ENCODE data around the gene PXDN. TPM values are rescaled to one million over a fixed set of nuclear protein-coding genes. Genes with fewer than 3 reads are reported as not detected.

Gene PXDN
- total and polyA plus RNA-seq, 2 donors (not counting 1 experiment from before 2014, with no cell fraction given), result 0.21 to 1.4 TPM

DNA sequence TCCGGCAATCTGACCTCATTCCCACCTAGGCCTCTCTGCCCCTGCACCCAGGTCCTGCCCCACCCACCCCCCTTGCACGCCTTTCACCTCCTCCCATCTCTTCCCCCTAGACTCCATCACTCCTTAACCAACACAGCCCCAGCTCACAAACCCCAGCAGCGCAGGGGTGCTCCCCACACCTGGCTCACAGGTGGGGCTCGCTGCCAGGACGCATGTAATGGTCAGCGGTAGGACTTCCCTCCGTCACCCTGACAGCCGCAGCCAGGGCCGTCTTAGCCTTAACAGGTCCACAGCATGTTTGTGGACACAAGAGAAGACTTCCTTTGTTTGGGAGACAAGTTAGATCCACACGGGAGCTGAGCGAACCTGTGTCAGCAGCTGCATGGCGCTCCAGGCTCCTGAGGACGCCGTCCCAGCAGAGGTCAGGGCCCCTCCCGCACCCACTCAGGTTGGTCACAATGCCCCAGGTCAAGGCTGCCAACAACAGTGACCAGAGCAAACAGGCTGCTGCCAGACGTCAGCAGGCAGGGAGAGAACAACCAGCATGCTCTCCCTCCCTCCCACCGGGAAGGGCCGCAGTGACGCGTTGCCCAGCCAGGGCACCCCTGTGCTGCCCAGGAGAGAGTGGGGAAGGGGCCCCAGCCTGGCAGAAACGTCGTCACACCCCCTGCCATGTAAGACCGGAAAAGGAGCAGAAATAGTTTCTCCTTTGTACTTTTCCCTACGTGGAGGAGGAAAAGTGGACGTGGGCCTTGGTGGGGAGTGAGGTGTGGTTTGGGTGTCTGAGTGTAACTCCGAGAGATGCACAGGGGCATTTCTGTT lies 68.0 kb downstream of the PXDN start:
- H3K9me3 ChIP-seq (ENCODE audit: control extremely low read depth in 1 of 3, control insufficient read depth in 2 of 3, insufficient read depth in 1 of 3, low read length in 2 of 3), result peaks cover 0 to 11% (median 0%) of the 10 kb centered on the region in 3 donors
- H3K4me3 ChIP-seq (ENCODE audit: control extremely low read depth in 1 of 5, extremely low read depth in 1 of 5, insufficient read depth in 1 of 5, low read depth in 2 of 5, low read length in 4 of 5), result no peak overlapping the region
- 91% methylated on average over 19 of the region's 26 CpGs for WGBS (ENCODE audit: insufficient coverage)
- H3K4me2 ChIP-seq (replicated peaks; ENCODE audit: low read depth, low read length, poor library complexity, severe bottlenecking), result no peak overlapping the region
- Mint-ChIP-seq H3K4me3 (no peak overlapping the region), H3K9me3 (ENCODE audit: insufficient read depth) (no peaks in the 10 kb centered on the region), H3K4me1 (no peaks in the 10 kb centered on the region), H3K27me3 (no peaks in the 10 kb centered on the region), H3K27ac (no peak overlapping the region)
- ChIA-PET POLR2A (no interaction called here), CTCF (no interaction called here)
- H3K36me3 ChIP-seq (replicated peaks in 1 of 2; ENCODE audit: control extremely low read depth in 1 of 2, control insufficient read depth in 1 of 2, extremely low read depth in 1 of 2, insufficient read depth in 2 of 2, low read length in 1 of 2), result no peaks in the 10 kb centered on the region
- H3K27ac ChIP-seq (ENCODE audit: low read length in 2 of 2), result no peak overlapping the region
- no peaks in the 10 kb centered on the region for H4K20me1 ChIP-seq (ENCODE audit: control insufficient read depth, insufficient read depth, low read length, poor library complexity, severe bottlenecking)
- no peaks in the 10 kb centered on the region for H3K4me1 ChIP-seq (ENCODE audit: control insufficient read depth in 2 of 2, insufficient read depth in 2 of 2, low read length in 2 of 2)
- TF ChIP-seq EZH2 (IDR thresholded peaks at IDR 0.05; ENCODE audit: borderline replicate concordance, insufficient read depth, low read depth, low read length, poor library complexity, severe bottlenecking), result no peak
- TF ChIP-seq CTCF (IDR thresholded peaks at IDR 0.05), result no peak
- no peaks in the 10 kb centered on the region for H3K27me3 ChIP-seq (replicated peaks in 1 of 4; ENCODE audit: control extremely low read depth in 1 of 4, control insufficient read depth in 3 of 4, insufficient read depth in 4 of 4, low read length in 3 of 4)
- H3K9ac ChIP-seq (ENCODE audit: low read length), result no peak overlapping the region
- DNase-seq, result no peak
- no peak for ATAC-seq (ENCODE audit: low read depth)
- no peaks in the 10 kb centered on the region for H3K79me2 ChIP-seq (ENCODE audit: control insufficient read depth, insufficient read depth, low read length)
- no peak overlapping the region for H2AFZ ChIP-seq (ENCODE audit: insufficient read depth, low read depth, low read length, poor library complexity, severe bottlenecking)
- intact Hi-C loops (cut with micrococcal nuclease), result no loop called here

DNA sequence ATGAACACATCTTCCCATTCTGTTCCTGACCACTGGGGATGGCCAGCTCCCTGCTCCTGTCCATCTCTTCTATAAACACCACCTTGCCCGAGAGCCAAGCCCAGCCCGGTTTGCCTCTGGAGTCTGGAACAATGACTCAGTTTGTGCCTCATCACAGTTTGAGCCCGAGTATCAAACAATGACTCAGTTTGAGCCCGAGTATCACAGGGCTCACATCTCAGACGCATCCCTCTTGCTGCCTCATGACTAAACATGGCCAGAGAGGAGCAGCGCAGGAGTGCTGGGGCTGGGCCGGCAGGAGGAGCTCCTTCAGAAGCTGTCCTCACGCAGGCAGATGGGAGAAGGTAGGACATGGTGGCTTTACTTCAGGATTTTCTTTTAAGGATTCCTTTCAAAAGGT lies 68.7 kb downstream of the PXDN start:
- ATAC-seq (ENCODE audit: low read depth), result no peak
- no peak for TF ChIP-seq CTCF (IDR thresholded peaks at IDR 0.05)
- TF ChIP-seq EZH2 (IDR thresholded peaks at IDR 0.05; ENCODE audit: borderline replicate concordance, insufficient read depth, low read depth, low read length, poor library complexity, severe bottlenecking), result no peak
- H3K4me3 Mint-ChIP-seq, result no peak overlapping the region
- no peaks in the 10 kb centered on the region for H4K20me1 ChIP-seq (ENCODE audit: control insufficient read depth, insufficient read depth, low read length, poor library complexity, severe bottlenecking)
- H2AFZ ChIP-seq (ENCODE audit: insufficient read depth, low read depth, low read length, poor library complexity, severe bottlenecking), result no peak overlapping the region
- no peak overlapping the region for H3K4me2 ChIP-seq (replicated peaks; ENCODE audit: low read depth, low read length, poor library complexity, severe bottlenecking)
- no peak overlapping the region for H3K4me3 ChIP-seq (ENCODE audit: control extremely low read depth in 1 of 5, extremely low read depth in 1 of 5, insufficient read depth in 1 of 5, low read depth in 2 of 5, low read length in 4 of 5)
- H3K79me2 ChIP-seq (ENCODE audit: control insufficient read depth, insufficient read depth, low read length), result no peaks in the 10 kb centered on the region
- POLR2A ChIA-PET, result no interaction called here
- H3K9me3 Mint-ChIP-seq (ENCODE audit: insufficient read depth), result no peaks in the 10 kb centered on the region
- no peak overlapping the region for H3K27ac ChIP-seq (ENCODE audit: low read length in 2 of 2)
- no peak overlapping the region for H3K9ac ChIP-seq (ENCODE audit: low read length)
- no peaks in the 10 kb centered on the region for H3K4me1 ChIP-seq (ENCODE audit: control insufficient read depth in 2 of 2, insufficient read depth in 2 of 2, low read length in 2 of 2)
- no peak for DNase-seq
- H3K27me3 Mint-ChIP-seq, result no peaks in the 10 kb centered on the region
- 88% methylated on average over 7 of the region's 8 CpGs for WGBS (ENCODE audit: insufficient coverage)
- H3K27me3 ChIP-seq (replicated peaks in 1 of 4; ENCODE audit: control extremely low read depth in 1 of 4, control insufficient read depth in 3 of 4, insufficient read depth in 4 of 4, low read length in 3 of 4), result no peaks in the 10 kb centered on the region
- H3K9me3 ChIP-seq (ENCODE audit: control extremely low read depth in 1 of 3, control insufficient read depth in 2 of 3, insufficient read depth in 1 of 3, low read length in 2 of 3), result peaks cover 0 to 11% (median 0%) of the 10 kb centered on the region in 3 donors
- no peaks in the 10 kb centered on the region for H3K36me3 ChIP-seq (replicated peaks in 1 of 2; ENCODE audit: control extremely low read depth in 1 of 2, control insufficient read depth in 1 of 2, extremely low read depth in 1 of 2, insufficient read depth in 2 of 2, low read length in 1 of 2)
- CTCF ChIA-PET, result no interaction called here
- intact Hi-C loops (cut with micrococcal nuclease), result no loop called here
- H3K4me1 Mint-ChIP-seq, result no peaks in the 10 kb centered on the region
- H3K27ac Mint-ChIP-seq, result no peak overlapping the region
